PC-3 (cell line): ENCODE data around the gene DNAJC5.

Experiments used
- CTCF ChIP-seq: fragments of 300-600 bp; sonication (generic); conservative IDR thresholded peaks from 2 replicates; pipeline ENCODE4 v1.5.1; 2017; ENCODE audit warnings: antibody characterized with exemption, low read depth, mild to moderate bottlenecking, low read length
- EZH2 ChIP-seq: fragments of 300-600 bp; sonication (generic); IDR thresholded peaks from one replicate; pipeline ENCODE4 v1.6.1; 2017; ENCODE audit warnings: antibody characterized with exemption, mild to moderate bottlenecking, low read length; ENCODE audit not compliant: unreplicated experiment
- EZH2phosphoT487 ChIP-seq: fragments of 300-600 bp; sonication (generic); IDR thresholded peaks from 2 replicates; pipeline ENCODE4 v1.6.1; 2018; ENCODE audit warnings: mild to moderate bottlenecking, antibody characterized with exemption, low read length, borderline replicate concordance

- TF ChIP-seq EZH2phosphoT487 (no peak), CTCF (no peak), EZH2 (no peak)
These were observed 5.5 kb downstream of the DNAJC5 start for GRCh38 chr20:63900413-63900812.
